Measurements from ENCODE around the gene CACNA2D2.

CACNA2D2 gene

GRCh38 chr3:50340448-50341329, 162.7 kb downstream of the CACNA2D2 start, which contains the start of gene RASSF1:
Gene RASSF1, minus strand, starts transcription at chr3:50340836. Its CDS starts 31 bp downstream, at chr3:50340805.
- peak; percentile 89 for DNase-seq

GRCh38 chr3:50340147-50340447, 163.3 kb downstream of the CACNA2D2 start:
- DNase-seq = no peak

GRCh38 chr3:50339485-50340146, 163.8 kb downstream of the CACNA2D2 start:
- no peak for DNase-seq

GRCh38 chr3:50338965-50339364, 164.5 kb downstream of the CACNA2D2 start:
- no peak for DNase-seq

GRCh38 chr3:50337175-50337861, 166.1 kb downstream of the CACNA2D2 start:
- DNase-seq = peak; percentile 99

GRCh38 chr3:50336452-50337174, 166.8 kb downstream of the CACNA2D2 start:
- peak; percentile 69 for DNase-seq

GRCh38 chr3:50334339-50335075, 168.9 kb downstream of the CACNA2D2 start:
- no peak for DNase-seq

GRCh38 chr3:50333744-50334328, 169.6 kb downstream of the CACNA2D2 start:
- DNase-seq = no peak

- no peak for DNase-seq
Observed at GRCh38 chr3:50331364-50331907, 172.0 kb downstream of the CACNA2D2 start.

GRCh38 chr3:50330330-50330729, 173.1 kb downstream of the CACNA2D2 start:
- no peak for DNase-seq

GRCh38 chr3:50327943-50328691, 175.3 kb downstream of the CACNA2D2 start, which contains the start of gene TUSC2:
Gene TUSC2, minus strand, starts transcription at chr3:50328223. Its CDS starts 124 bp downstream, at chr3:50328099.
- DNase-seq = peak; percentile 97

- DNase-seq = no peak
Observed at GRCh38 chr3:50327129-50327528, 176.3 kb downstream of the CACNA2D2 start.

- DNase-seq = no peak
Observed at GRCh38 chr3:50326182-50326541, 177.3 kb downstream of the CACNA2D2 start.

- no peak for DNase-seq
Observed at GRCh38 chr3:50325497-50326181, 177.8 kb downstream of the CACNA2D2 start.

- DNase-seq = no peak
Observed at GRCh38 chr3:50325113-50325480, 178.3 kb downstream of the CACNA2D2 start.

GRCh38 chr3:50324351-50325112, 178.9 kb downstream of the CACNA2D2 start:
- DNase-seq = peak; percentile 60

GRCh38 chr3:50323614-50324199, 179.7 kb downstream of the CACNA2D2 start:
- DNase-seq = no peak

GRCh38 chr3:50323092-50323600, 180.3 kb downstream of the CACNA2D2 start:
- DNase-seq = no peak
